A673 (cell line): ENCODE results near the gene NLGN1. TPM values are rescaled to one million over a fixed set of nuclear protein-coding genes. Genes with fewer than 3 reads are reported as not detected.

ENCODE experiments used
- BruUV-seq: library from RNA; stranded (reverse); fragments of 400-500 nt; replicated peaks from 2 replicates; lab custom pipeline; 2021; lab: Mats Ljungman, UMichigan
- CTCF ChIA-PET: fragments of 300-600 bp; sonication (Branson Sonifier 250); formaldehyde crosslinking; loops from one replicate; lab custom pipeline; 2022; ENCODE audit warnings: antibody characterized with exemption; lab: Charles Lee
- POLR2A ChIA-PET: fragments of 300-600 bp; sonication (Branson Sonifier 250); formaldehyde crosslinking; loops from one replicate; lab custom pipeline; 2022; ENCODE audit warnings: antibody characterized with exemption; ENCODE audit not compliant: low non-redundant PET; lab: Charles Lee
- DNase-seq: peaks from one replicate; pipeline ENCODE4 v3.0.0-alpha.2; 2015; ENCODE audit warnings: low spot score
- H3K27ac ChIP-seq: fragments of 200-600 bp; sonication (generic); 2 replicates; pipeline ENCODE4 v1.5.1; 2016; ENCODE audit warnings: mixed run types, low read depth, mild to moderate bottlenecking, mixed read lengths, antibody characterized with exemption, low read length; ENCODE audit not compliant: poor library complexity, severe bottlenecking
- H3K27me3 ChIP-seq: fragments of 200-600 bp; sonication (generic); replicated peaks from 2 replicates; pipeline ENCODE4 v1.6.1; 2017; ENCODE audit warnings: mixed run types, low read depth, mild to moderate bottlenecking, mixed read lengths, antibody characterized with exemption, low read length; ENCODE audit not compliant: insufficient read depth, poor library complexity
- H3K36me3 ChIP-seq: fragments of 200-600 bp; sonication (generic); 2 replicates; pipeline ENCODE4 v1.6.1; 2016; ENCODE audit warnings: mixed run types, mild to moderate bottlenecking, mixed read lengths, antibody characterized with exemption, low read length; ENCODE audit not compliant: insufficient read depth, poor library complexity, severe bottlenecking
- H3K4me1 ChIP-seq: fragments of 200-600 bp; sonication (generic); 2 replicates; pipeline ENCODE4 v1.6.1; 2017; ENCODE audit warnings: mixed run types, mild to moderate bottlenecking, mixed read lengths, antibody characterized with exemption, low read length; ENCODE audit not compliant: insufficient read depth, poor library complexity, severe bottlenecking
- H3K4me3 ChIP-seq: fragments of 200-600 bp; sonication (generic); 2 replicates; pipeline ENCODE4 v1.5.1; 2016; ENCODE audit warnings: low read depth, mixed run types, mild to moderate bottlenecking, mixed read lengths, low read length; ENCODE audit not compliant: poor library complexity, severe bottlenecking
- H3K9me3 ChIP-seq: fragments of 200-600 bp; sonication (generic); 2 replicates; pipeline ENCODE4 v1.6.1; 2016; ENCODE audit warnings: mixed run types, low read depth, mild to moderate bottlenecking, mixed read lengths, antibody characterized with exemption, low read length; ENCODE audit not compliant: poor library complexity, severe bottlenecking
- EZH2 ChIP-seq: fragments of 200-600 bp; sonication (generic); IDR thresholded peaks from 2 replicates; pipeline ENCODE4 v1.6.1; 2017; ENCODE audit warnings: borderline replicate concordance, low read depth, mild to moderate bottlenecking, mixed read lengths, antibody characterized with exemption, low read length; ENCODE audit not compliant: poor library complexity, severe bottlenecking
- intact Hi-C: fragments of 100-400 bp; cut with micrococcal nuclease; formaldehyde crosslinking; loops from one replicate; pipeline ENCODE4 v1.10.0; 2022; ENCODE audit not compliant: unreplicated experiment
- total RNA-seq: library from RNA; stranded (reverse); gene quantifications from 2 replicates; pipeline ENCODE4 v1.2.3, GENCODE V29; 2021
- TF ChIP-seq, protein P1 (sequence below): fragments of 300-800, 200-600 bp; sonication (generic); conservative IDR thresholded peaks from 2 replicates; pipeline ENCODE4 v1.5.1; 2017; ENCODE audit warnings: low read depth, mild to moderate bottlenecking, antibody characterized with exemption, low read length, moderate library complexity, mixed read lengths

The NLGN1 gene
- total RNA-seq, 1 experiment from 2014 or later, result 0.39 TPM

GRCh38 chr3:173501931-173502489, 104.5 kb downstream of the NLGN1 start:
- Histone ChIP-seq H3K27me3 (no peaks in the 10 kb centered on the region), H3K36me3 (no peaks in the 10 kb centered on the region), H3K27ac (no peak overlapping the region), H3K4me3 (no peak overlapping the region), H3K9me3 (no peaks in the 10 kb centered on the region), H3K4me1 (peaks cover 19% of the 10 kb centered on the region)
- BruUV-seq, result no TSS peak
- intact Hi-C loops, result no loop called here
- ChIA-PET CTCF (no interaction called here), POLR2A (no interaction called here)
- DNase-seq, result no peak
- TF ChIP-seq, protein P1, sequence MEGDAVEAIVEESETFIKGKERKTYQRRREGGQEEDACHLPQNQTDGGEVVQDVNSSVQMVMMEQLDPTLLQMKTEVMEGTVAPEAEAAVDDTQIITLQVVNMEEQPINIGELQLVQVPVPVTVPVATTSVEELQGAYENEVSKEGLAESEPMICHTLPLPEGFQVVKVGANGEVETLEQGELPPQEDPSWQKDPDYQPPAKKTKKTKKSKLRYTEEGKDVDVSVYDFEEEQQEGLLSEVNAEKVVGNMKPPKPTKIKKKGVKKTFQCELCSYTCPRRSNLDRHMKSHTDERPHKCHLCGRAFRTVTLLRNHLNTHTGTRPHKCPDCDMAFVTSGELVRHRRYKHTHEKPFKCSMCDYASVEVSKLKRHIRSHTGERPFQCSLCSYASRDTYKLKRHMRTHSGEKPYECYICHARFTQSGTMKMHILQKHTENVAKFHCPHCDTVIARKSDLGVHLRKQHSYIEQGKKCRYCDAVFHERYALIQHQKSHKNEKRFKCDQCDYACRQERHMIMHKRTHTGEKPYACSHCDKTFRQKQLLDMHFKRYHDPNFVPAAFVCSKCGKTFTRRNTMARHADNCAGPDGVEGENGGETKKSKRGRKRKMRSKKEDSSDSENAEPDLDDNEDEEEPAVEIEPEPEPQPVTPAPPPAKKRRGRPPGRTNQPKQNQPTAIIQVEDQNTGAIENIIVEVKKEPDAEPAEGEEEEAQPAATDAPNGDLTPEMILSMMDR, result no peak
- TF ChIP-seq EZH2, result no peak

GRCh38 chr3:173502983-173503568, 105.5 kb downstream of the NLGN1 start:
- Histone ChIP-seq H3K4me3 (no peak overlapping the region), H3K36me3 (no peaks in the 10 kb centered on the region), H3K9me3 (no peaks in the 10 kb centered on the region), H3K27me3 (no peaks in the 10 kb centered on the region), H3K4me1 (peaks cover 19% of the 10 kb centered on the region), H3K27ac (no peak overlapping the region)
- ChIA-PET POLR2A (no interaction called here), CTCF (no interaction called here)
- DNase-seq, result peak; percentile 84
- BruUV-seq, result no TSS peak
- no peak for TF ChIP-seq EZH2
- TF ChIP-seq, protein P1, result no peak
- intact Hi-C loops, result no loop called here

DNA sequence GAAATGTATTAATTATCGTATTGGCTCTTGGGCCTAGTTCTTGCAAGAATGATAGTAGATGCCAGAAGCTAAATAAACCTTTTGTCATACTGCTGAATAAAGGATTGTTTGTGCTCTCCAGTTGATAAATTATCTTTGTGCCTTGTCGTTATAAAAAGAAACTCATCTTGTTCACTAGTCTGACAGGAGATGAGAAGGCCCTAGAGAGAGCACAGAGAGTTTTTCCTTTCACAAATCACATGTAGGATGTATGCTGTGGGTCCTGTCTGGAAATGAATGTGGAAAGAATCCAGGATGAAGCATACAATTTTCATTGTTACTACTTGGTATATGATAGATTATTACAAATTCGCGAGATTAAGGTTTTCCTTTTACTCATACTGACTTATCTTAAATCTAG, 113.0 kb downstream of the NLGN1 start:
- no TSS peak for BruUV-seq
- CTCF ChIA-PET, result no interaction called here
- TF ChIP-seq, protein P1, result no peak
- TF ChIP-seq EZH2, result no peak

More for the DNA sequence above, 113.0 kb downstream of the NLGN1 start:
- POLR2A ChIA-PET, result no interaction called here
- intact Hi-C loops, result no loop called here
- Histone ChIP-seq H3K27ac (no peak overlapping the region), H3K4me3 (no peak overlapping the region), H3K27me3 (no peaks in the 10 kb centered on the region), H3K9me3 (no peaks in the 10 kb centered on the region), H3K4me1 (no peaks in the 10 kb centered on the region), H3K36me3 (no peaks in the 10 kb centered on the region)
- DNase-seq, result no peak
